NCI-H1694 (cell line): Measurements from ENCODE around the gene FRY.

Source experiments
- DNase-seq: peaks from one replicate; lab custom pipeline; 2025; lab: John Stamatoyannopoulos, UW

Gene FRY

DNA sequence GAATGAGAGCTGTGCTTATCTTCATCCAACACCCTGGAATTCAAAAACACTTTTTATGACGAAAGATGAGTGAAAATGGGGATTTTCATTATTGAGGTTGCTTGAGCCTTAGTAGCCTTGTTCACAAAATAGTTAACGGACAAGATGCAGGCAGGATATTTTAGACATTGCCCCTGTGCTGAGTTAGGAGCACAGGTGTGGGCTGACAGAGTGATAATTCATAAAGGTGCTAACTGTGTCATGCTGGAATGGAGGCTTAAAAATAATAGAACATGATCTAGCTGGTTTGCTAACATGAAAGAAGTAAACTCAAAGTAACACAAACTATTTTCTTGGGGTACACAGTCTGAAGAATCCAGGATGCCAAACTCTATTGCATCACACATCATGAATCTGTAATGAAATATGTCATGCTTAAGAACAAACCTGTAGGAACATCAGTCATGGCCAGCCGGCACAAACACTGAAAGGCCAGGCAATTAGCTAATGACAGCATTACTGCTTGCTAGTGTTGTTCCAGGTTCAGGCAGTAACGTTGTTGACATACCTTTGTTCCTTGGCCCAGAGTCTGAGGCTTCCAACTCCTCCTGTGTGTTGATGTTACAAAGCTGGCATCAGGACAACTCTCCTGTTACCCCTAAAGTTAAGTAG lies 55.3 kb downstream of the FRY start:
- no peak for DNase-seq

DNA sequence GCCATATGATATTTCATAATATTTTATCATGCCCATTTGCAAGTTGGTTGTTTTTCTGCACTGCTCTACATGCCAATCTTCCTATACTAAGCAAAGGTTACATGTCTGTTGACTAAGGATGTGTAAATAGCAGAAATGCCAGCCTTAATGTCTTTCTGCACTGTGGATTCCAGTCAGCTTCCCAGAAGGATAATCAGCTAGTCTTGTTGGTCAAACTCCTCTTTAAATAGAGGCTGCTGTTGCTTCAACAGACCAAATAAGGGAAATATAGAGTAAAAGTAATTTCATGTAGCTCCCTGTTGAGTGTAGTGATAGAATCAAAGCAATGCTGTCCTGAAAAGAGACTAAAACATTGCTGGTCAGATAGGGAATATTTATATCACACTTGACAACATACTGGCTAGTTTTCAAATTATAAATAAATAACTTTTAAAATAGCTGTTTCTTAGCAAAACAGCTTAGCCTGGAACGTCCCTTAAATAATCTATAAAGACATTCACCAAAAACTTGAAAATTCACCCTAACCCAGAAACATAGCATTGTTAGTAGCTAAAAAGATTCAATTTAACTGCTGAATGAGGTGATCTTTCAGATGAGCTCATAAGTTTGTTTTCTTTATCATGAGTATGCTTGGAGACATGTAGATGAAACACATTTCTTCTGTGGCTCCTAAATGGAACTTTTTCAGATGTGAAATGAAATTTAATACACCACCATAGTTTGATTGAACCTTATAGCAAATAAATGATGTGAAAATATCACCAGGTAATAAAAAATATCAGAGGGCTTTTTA lies 56.6 kb downstream of the FRY start:
- DNase-seq = no peak

DNA sequence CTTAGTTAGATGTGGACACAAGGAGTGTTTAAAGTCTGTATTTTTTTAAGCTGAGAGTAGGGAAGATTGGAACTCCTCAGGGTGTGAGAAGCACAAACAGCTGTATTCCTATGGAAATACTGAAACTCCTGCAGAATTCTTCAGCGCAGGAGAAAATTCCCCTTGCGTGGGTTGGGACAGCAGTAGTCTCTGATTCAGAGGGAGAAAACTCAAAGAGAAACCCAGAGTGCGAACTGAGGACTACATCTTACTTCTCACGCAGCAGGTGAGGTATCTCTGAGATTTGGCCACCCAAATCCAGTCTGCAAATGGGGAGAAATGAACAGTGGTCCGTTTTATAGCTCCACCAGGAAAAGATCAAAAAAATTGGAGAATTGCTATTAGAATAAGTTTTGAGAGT lies 60.9 kb downstream of the FRY start:
- no peak for DNase-seq

DNA sequence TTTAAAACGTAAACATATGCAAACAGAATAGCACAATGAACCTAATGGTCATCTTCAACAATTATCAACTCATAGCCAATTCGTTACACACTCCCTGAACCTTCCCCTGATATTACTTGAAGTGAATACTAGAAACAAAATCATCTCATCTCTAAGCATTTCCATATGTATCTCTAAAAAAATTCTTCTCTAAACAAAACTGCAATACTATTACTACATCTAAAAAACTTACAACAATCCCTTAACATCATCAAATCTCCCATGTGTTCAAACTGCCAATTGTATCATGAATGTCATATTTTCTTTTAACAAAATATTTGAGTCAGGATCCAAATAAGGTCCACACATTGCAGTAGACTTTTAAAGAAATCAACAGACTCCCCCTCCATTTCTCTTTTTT lies 61.4 kb downstream of the FRY start:
- DNase-seq = no peak

DNA sequence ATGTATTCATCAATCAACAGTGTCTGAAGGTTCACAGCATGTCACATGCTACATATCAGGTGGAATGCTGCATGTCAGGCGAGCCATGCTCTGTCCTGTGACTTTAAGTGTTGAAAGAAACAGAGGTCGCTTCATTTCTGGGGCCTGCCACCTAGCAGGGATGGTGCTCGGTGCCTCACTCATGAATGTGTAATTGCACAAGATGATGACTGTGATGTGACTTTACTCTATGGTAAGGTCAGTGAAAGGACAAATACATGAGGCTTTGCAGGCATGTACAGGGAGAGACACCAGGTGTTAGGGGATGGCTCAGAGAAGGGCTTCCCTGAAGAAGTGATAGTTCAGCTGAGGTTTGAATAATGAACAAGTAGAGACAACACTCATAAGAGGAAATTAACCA lies 66.7 kb downstream of the FRY start:
- no peak for DNase-seq

DNA sequence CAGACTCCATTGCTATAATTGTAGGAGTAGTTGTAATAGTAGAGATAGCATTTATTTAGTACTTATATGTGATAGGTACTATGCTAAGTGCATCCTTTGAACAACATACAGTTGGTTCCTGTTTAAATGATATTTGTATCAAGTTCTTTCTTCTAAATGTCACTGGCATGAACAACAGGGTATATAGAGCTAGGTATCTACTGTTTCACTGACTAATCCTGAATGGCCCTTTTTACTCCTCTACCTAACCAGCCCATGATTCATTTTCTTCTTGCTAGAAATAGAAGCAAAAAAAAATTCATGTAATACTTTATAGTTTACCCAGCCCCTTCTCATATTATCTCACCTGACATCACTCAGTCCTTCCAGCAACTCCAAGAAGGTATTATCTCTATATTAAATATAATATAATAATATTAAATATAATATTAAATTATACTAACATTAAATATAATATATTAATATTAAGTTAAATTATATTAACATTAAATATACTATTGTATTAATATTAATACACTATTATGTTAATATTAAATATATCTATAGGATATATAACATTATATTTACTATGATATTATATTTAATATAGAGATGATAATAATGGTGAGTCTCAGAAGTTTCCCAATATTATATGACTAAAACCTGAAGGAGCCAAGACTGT lies 74.2 kb downstream of the FRY start:
- no peak for DNase-seq

DNA sequence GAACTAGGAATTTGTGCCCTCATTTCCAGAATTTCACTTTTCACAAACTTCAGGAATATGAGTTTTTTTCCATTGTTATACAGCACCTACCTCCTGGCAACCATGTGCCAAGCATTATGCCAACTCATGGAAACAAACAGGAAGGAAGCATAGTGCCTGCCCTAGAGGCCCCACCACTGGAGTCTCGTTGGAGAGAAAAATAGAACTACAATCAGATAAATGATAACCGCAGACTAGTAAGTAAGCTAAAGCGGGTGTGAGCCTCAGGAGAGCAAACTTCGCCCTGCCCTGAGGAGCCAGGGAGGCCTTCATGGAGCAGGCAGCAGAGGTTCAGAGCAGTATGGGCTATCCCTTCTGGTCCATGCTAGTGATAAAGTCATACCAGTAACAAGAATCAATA lies 75.9 kb downstream of the FRY start:
- no peak for DNase-seq

DNA sequence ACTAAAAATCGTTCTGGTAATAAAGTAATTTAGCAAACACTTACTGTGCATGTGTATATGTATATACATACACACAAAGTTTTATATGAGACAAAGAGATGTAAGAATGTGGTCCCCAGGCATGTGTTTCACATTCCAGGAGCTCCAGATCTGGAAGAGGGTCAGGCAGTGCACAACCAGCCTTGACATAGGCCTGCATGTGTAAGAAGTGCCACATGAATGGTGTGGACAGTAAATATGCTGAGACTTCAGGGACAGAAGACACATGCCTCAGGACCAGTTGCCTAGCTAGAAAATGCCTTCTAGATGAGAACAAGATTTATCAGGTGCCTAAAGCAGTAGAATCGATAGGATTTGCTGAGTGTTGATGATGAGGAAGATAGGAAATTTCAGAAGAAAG lies 76.4 kb downstream of the FRY start:
- no peak for DNase-seq

DNA sequence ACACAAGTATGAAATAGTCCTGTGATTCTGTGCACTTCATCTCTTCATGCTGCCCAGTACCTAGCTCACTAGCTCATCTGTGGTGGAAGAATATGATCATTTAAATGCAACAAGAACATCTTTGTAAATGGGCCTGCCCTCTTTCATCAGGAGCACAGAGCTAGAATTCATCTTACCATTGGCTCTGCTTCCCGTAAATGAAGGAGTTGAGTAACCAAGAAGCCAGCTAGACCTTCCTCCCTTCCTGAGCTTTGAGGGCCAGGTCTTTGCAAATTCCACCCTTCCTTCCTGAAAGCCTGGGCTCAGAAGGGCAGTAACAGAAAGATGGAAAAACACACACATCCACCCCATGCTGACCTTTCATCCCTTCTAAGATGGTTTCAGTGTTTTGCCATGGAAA lies 82.0 kb downstream of the FRY start:
- no peak for DNase-seq

DNA sequence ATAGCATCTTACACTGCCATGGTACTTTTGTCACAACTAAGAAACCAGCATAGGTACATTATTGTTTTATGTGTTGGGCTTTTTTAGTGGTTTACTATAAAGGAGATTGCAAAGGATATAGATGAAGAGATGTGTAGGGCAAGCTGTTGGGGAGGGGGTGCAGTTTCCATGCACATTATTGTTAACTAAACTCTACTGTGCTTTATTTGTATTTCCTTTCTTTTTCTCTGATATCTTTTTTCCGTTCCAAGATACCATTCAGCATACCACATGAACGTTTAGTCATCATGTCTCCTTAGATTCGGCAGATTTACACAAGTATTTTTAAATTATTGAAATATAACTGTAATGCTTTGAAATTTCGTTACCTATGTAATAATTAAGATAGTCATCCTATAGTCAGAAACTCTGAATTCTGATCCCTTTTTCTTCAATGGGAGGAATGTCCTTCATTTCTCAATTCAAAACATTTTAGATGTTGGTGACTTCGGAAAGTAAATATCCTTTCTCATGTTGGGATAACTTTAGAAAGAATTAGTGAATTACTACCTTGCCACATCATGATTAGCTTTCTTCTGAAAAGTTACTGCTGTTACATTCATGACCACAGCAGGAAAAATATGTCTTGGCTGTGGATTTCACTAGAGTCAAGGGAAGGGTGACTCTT lies 82.8 kb downstream of the FRY start:
- no peak for DNase-seq

DNA sequence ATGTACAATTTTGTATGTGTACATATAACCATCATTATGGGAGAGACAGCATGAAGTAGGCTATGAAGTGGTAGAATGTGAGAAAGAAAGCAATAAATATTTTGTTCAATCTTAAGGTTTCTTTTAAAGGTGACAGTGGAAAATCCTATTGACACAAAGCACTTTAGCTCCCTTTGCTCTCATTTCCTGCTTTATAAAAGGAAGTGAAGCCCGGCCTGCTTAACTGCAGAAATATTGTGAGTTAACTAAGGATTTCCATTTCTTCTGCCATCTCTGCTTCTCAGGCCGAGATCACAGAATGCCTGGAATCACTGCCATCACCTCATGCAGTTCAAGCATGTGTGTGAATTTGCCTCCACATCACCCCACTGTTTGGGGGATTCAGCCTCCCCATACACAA lies 83.5 kb downstream of the FRY start:
- DNase-seq = no peak

DNA sequence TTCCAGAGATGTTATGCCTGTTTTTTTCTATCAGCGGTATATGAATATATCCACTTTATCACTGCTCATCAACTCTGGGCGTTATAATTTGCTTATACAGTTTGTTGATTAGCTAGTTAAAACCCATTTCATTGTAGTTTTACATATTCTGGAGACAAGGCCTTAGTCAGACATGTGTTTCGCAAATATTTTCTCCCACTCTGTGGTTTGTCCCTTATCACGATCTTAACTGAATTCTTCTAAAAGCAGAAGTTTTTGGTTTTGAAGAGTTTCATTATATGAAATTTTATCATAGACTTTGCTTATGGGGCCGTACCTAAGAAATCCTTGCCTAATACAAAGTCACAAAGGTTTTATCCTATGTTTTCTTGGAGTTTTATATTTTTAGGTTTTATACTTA lies 84.6 kb downstream of the FRY start:
- no peak for DNase-seq

DNA sequence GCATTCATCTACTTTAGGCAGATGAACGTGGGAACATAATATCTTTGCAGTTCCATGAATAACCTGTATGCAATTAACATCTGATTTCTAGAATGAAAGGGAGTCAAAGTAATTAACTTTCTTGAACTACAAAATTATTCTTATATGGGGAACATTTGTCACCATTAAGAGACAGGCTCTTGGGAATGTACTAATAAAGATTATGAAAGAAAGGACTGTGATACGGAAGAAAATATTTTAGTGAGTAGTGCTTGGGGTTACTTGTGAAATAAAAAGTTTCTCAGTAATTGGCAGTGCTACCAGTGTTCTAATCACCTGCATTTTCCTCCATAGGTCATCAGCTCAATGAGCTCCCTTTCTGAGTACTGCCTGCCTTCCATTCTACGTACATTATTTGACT lies 85.4 kb downstream of the FRY start:
- DNase-seq = no peak

DNA sequence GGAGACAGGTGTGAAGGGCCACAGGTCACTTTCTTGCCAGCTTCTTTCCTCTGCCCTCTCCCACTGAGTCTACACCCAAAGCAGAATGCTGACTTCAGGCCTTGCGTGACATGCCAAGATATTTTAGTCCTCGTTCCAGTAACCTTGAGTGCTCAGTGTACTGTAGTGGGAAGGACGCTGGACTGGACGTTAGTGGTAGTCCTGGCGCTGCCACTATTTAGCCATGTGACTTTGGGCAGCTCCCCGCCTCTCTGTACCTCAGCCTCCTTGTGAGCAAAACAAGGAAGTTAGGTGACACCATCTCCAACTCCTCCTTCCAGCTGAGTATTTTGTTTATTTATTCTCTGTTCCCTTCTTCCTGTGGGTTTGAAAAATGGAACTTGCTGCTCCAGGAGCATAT lies 86.1 kb downstream of the FRY start:
- no peak for DNase-seq

DNA sequence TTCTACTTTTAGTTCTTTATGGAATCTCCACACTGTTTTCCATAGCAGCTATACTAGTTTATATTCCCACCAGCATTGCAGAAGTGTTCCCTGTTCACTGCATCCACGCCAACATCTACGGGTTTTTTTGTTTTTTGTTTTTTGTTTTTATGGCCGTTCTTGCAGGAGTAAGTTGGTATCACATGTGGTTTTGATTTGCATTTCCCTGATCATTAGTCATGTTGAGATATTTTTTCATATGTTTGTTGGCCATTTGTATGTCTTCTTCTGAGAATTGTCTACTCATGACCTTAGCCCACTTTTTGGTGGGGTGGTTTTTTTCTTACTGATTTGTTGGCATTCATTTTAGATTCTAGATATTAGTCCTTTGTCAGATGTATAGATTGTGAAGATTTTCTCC lies 89.7 kb downstream of the FRY start:
- no peak for DNase-seq

DNA sequence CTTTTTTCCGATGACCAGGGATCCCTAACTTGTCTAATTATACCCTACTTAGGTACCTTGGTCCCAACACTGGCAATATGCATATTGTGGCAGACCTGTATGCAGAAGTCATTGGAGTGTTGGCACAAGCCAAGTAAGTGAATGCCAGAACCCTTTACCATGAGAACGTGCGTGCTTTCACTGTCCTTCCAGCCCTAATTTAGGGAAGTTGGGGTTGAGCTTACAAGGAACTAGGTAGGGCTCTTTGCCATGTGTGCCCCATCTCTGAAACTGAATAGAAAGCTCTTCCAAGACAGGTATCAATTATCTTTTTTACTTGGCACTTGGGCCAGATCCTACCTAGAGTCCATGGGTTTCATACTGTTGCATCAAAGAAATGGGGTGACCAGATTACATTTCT lies 93.2 kb downstream of the FRY start:
- DNase-seq = no peak

DNA sequence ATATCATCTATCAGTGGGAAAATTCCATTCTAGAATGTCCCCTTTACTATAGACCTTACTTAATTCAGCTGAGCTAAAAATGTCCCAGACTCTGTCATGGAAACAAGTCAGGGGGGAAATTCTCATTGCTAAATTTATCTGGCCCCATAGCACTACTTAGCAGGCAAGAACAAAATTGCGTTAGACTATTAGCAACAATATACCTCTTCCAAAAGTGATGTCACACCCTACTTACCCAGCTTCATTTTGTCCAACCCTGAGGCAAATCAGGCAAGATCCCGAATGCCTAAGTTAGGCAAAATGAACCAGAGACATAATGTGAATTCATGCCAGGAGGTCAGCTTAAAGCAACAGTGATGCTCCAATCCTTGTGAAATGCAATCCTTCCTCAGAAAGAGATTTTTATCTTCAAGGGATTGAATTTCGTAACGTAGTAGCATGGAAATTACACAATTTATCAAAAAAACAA lies 93.7 kb downstream of the FRY start:
- DNase-seq = no peak

DNA sequence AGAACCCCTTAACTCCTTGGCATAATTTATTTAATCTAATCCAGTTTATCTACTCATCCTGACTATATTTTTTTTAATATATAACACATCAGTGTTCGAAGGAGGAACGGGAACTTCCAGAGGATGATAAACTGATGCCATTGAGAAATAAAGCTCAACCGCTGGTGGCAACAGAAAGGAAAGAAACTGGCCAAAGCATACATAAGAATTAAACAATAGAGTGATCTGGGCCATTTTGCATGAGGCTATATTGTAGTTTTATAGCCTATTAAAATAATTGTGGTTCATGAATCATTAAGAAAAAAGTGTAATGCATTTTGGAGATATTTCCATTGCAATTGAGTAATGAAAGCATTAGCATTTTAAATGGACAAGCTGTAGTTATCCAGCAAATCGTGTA lies 94.2 kb downstream of the FRY start:
- no peak for DNase-seq

DNA sequence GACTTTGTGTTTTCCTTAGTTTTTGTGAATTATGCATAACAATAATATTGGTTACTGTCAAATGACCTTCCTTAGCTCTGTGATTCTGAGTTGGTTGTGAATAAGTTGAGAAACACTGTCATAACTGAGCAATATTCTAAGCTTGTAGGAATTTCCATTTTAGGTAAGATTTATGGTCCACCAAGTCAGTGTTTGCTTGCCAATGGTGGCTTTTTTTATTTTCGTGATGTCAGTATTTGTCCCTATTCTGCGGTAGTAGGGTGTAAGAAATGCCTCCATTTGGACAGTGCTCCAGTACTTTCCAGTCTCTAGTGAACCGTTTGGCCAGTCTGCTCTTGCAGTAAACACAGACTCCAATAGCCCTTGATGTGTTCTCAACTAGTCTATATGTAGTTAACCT lies 94.7 kb downstream of the FRY start:
- DNase-seq = no peak

DNA sequence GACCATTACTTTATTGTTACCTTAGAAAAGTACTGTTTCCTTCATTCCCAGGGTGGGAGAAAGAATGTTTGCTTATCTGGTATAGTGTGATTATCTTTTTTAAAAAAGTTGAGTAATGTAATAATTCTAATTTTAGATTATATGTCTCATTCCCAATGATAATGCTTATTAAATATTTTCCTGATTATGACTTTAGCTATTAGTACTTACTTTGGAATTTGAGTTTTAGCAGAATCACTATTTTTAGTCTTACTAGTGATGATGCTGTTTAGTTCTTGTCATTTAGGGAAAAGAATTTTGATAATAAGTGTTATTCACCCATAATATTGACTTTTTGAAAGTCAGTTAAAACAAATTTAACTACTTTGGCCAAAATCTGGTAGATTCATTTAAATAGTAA lies 95.2 kb downstream of the FRY start:
- no peak for DNase-seq

DNA sequence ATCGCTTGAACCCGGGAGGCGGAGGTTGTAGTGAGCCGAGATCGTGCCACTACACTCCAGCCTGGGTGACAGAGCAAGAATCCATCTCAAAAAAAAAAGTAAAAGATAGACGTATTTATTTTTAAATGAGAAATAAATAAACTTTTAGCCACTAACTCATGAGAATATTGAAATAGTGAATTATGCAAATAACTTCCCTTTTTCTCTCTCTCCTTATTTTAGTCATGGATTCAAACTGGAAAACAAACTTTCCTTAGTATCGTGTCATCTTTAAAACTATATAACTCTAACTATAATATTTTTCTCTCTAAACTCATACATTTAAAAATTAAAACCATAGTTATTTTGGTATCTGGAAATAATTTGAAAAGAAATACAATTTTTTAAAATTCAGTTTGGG lies 96.1 kb downstream of the FRY start:
- no peak for DNase-seq

DNA sequence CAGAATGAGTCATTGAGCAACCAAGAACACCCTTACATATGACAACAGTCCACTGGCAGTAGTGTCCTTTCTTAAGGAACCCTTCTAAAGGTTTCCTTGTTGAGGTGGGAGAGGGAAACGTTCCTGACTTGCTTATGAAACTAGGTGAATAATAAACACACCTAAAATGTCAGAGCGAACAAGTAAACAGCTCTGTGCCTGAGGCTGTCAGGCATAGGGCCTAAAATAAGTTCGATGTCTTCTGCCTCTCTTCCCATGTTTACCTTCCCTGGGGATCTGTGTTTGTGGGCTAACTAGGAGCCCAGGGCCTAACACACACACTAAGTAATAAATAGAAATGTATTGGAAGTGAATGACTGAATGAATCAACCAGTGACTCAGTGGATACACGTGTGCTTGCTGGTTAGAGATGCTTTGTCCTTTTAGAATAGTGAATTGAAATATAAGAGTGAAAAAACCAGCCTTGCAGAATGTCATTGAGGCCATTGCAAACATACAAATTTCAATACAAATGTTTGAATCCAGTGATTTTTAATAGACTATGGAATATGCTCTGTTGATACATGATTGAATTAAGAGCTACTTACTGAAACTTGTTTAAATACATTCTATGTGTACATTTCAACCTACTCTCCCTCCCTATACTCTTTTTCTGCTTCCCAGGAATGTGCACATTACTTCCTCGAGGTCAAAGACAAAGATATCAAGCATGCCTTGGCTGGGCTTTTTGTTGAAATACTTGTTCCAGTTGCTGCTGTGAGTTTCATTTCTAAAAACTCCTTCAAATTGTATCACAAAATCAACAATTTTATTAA lies 102.9 kb downstream of the FRY start:
- DNase-seq = no peak
